Neural progenitor cell (in vitro differentiated cells): Measurements from ENCODE around the gene ZNF559.

Source experiments
- CTCF ChIP-seq: fragments of 200-600 bp; sonication (generic); IDR thresholded peaks from 2 replicates; pipeline ENCODE4 v1.5.1; 2017; ENCODE audit warnings: antibody characterized with exemption, mild to moderate bottlenecking
- EZH2 ChIP-seq: fragments of 200-600 bp; sonication (generic); IDR thresholded peaks from 2 replicates; pipeline ENCODE4 v1.6.1; 2017; ENCODE audit warnings: antibody characterized with exemption, mild to moderate bottlenecking, moderate library complexity
- EZH2phosphoT487 ChIP-seq: fragments of 200-600 bp; sonication (generic); IDR thresholded peaks from 2 replicates; pipeline ENCODE4 v1.6.1; 2017; ENCODE audit warnings: antibody characterized with exemption

- TF ChIP-seq CTCF: no peak
- TF ChIP-seq EZH2: no peak
- TF ChIP-seq EZH2phosphoT487: no peak
Observed at GRCh38 chr19:9289231-9289884, 34.6 kb upstream of the ZNF559 start.
